ENCODE results near the gene RPP25L.

RPP25L gene

DNA sequence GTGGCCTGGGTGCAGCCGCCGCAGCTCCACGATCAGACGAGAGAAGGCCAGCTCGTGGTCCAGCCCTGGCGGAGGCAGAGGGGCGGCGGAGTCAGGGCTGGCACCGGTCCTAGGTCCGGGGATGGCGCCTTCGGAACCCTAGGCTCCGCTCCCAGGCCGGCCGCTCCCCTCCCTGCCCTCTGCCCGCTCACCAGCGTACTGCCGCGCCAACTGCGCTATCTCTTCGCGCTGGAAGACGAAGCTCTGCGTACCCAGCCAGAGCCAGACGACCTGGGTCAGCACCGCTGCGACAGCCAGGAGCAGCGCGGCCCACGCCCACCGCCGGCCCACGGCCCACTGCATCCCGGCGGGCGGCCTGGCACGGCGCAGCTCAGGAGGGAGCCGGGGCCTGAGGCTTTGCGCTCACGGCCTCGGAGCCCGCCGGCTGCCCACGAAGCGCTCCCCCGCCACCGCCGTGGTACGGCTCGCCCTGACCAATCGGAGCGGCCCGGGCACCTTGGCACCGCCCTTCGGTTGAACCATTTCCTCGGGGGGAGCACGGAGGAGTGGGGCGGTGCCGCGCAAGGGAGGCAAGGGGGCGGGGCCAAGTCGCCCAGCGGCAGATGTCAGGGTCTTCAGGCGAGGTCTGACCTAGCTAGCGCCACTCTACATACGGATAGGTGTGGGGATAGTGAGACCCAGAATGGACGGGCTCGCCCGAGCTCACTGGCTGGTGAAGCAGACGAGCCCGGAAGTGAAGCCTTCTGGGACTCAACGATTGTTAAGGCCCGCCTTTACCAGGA is 25.6 kb upstream of the RPP25L start, which contains the start of gene SIGMAR1:
SIGMAR1 (minus strand) TSS at position 432 of the 782 bp plus-strand sequence; CDS start at position 342, 90 bp downstream.
- DNase-seq = peak; percentile 95

DNA sequence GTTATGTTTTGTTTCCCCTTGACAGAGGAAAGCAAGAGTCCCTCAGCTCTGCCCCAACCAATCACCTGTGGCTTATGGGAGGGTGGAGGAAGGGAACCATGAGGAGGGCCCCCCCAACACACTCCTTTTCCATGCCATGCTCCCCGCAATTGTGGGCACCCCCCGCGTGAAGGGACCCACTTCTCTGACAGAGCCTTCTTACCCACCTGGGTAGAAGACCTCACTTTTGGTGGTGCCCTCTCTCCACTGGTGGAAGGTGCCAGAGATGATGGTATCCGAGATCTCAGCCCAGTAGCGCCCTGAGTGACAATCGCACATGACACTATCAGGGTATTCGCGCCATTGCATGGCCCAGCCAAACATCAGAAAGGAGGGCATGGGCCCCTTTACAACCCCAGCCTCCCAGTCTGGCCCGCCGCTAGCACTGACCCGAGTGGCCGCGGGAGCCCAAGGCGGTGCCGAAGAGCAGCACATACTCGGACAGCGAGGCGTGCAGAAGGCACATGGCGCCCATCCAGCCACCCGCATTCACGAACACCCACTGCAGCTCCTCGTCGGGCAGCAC is 25.0 kb upstream of the RPP25L start:
- DNase-seq = no peak

DNA sequence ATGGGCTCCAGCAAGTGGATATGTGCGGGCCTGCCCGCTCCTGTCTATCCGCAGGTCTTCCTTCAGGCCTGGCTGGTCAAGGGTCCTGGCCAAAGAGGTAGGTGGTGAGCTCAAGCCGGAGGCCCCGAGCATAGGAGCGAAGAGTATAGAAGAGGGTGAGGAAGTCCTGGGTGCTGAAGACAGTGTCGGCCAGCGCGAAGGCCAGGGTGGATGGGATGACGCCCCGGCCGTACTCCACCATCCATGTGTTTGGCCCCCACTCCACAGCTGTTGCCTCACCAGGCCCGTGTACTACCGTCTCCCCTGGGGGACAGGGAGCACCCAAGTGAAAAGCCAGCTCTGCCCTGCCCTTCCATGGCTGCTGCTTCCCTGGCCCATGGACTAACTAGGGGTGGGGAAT is 23.7 kb upstream of the RPP25L start:
- no peak for DNase-seq

DNA sequence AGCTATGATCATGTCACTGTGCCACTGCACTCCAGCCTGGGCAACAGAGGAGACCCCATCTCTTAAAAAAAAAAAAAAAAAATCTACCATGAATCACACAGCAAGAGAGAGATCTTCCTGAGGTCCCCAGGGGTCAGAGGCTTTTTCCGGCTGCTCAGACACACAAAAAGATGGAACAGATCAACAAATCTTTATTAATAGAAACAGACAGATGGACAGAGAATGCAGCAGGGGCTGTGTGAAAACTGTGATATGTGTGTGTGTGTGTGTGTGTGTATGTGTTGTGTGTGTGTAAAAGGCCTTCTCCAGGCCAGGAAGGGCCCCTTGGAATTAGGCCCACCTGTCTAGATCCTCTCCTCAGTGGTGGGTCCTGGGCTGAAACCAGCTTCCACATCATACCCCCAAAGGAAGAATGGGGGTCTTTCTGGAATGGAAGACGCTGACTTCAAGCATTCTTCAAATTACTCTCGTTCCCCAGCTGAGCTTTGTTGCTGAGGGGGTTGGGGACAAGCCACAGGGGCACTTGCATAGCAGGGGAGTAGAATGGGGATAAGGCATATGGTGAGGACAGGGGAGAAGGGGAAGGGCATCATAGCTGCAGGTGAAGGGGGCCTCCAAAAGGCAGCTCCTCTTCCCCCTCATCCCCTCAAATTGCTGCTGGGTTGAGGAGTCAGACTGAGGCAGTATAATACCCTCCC is 22.8 kb upstream of the RPP25L start:
- DNase-seq = no peak

DNA sequence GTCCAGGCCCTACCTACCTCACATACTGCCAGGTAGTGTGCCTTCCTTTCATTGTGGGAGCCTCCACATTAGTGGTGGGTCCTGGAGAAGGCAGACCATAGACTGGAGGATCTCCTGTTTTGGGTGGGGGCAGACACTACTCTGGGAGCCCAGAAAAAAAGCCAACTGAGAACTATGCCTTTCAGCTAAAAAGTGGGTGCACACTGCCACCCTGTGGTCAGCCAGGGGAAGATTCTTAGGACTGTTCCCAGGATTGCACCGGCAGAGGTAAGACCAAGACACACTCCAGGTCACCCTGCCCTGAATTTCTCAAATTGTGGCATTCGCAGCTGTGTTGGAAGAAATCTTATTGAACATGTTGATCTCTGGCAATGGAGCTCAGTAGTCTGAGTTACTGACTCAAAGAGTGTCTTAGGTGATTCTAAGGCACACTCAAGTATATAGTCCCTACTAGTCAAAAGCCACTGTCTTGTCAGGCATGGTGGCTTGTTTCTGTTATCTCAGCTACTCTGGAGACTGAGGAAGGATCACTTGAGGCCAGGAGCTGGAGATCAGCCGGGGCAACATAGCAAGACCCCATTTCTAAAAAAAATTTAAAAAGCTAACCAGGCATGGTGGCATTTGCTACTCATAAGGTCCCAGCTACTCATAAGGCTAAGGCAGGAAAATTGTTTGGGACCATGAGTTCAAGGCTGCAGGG is 22.1 kb upstream of the RPP25L start:
- DNase-seq = peak; percentile 56

DNA sequence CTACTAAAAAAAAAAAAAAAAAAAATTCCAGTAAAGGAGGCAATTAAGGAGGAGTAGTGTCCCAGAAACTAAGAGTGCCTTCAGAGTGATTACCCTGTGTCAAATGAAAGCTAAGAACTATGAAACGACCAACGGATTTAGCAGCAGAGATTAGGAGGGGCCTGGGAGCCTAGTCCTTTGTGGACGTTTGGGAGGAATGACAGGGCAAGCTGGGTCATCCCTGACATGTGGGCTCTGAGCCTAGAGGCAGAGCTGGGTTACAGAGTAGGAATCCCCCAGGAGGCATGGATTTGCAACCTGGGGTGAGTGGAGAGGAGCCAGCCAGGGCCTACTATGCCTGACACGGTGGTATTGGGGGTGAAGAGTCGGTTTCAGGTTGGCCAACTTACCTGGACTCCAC is 21.3 kb upstream of the RPP25L start:
- DNase-seq = no peak

DNA sequence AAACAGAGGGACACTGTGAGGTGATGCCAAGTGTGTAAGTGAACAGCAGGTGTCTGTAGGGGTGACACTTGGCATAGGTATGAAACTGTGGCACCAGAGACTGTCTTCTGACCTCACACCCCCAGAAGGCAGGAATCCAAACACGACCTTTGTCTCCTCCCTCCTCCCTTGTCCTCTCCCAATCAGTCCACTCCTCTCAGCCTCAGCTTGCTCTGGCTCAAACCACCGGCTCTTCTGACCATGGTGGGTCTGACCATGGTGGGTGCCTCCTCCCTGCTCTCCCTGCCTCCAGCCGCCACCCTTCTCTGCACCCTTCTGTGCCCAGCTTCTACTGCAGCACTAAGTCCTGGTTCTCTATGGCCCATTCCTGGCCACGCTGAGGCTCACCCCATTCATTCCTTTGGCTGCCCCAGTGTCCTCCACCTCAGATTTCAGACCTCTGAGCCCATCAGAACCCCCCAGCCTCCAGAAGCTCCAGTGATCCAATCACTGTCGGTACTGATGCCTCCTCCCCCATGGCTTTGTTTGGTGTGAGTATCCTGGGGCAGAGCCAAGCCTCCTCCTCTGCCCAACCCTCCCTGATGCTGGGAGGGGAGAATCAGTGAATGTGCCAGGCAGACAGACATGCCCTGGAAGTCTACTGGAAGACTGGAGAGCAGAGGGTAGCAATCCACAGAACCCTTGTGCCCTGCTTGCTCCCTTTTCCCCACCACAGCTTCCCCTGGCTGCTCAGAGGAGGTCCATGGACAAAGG is 18.7 kb upstream of the RPP25L start:
- no peak for DNase-seq

DNA sequence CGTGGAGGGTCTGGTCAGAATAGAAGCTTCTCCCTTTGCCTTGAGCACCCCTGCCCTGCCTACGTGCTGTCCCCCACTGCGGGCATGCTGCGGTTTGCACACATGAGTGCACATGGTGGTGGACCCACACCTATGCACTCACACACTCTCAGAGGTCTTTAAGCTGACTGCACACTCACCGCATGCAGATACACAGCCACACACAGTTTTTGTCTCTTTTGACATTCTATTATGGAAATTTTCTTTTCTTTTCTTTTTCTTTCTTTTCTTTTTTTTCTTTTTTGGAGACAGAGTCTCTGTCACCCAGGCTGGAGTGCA is 17.6 kb upstream of the RPP25L start:
- DNase-seq = no peak

DNA sequence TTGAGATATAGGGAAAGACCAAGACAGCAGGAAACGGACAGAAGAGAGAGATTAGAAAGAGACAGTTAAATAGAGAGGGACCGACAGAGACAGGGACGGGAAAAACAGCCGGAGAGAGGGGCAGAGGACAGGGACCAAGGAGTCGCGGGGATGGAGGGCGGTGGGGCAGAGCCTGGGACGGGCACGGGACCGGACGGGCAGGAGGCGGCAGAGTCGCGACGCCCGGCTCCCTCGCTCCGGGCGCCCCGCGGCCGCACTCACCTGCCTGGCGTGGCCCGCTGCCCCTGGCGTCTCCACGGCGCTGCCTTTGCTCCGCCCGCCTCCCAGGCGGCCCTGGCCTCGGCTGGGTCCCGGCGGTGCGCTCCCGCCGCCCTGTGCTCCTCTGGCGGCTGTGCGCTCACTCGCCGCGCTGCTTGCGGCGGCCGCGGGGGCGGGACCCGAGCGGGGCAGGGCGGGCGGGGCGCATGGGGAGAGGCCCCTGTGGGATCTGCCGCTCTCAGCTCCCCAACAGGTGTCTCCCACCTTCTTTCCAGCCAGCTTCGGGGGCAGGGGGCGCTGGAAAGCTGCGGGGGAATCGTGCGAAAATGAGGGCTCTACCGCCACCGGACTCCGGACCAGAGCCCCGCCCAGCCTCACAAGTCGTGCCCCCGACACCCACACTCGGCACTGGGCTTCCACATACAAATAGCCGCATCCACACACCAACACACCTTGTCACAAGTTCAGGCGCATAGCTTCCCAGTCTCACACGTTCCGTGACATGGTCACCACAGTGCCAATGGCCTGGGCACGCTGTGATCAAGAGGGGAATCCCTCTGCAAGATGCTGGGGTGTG is 17.0 kb upstream of the RPP25L start, which contains the start of gene ARID3C:
ARID3C (minus strand) TSS at position 411 of the 835 bp plus-strand sequence. CDS start 1,052 bp downstream, outside the sequence.
- DNase-seq = no peak

DNA sequence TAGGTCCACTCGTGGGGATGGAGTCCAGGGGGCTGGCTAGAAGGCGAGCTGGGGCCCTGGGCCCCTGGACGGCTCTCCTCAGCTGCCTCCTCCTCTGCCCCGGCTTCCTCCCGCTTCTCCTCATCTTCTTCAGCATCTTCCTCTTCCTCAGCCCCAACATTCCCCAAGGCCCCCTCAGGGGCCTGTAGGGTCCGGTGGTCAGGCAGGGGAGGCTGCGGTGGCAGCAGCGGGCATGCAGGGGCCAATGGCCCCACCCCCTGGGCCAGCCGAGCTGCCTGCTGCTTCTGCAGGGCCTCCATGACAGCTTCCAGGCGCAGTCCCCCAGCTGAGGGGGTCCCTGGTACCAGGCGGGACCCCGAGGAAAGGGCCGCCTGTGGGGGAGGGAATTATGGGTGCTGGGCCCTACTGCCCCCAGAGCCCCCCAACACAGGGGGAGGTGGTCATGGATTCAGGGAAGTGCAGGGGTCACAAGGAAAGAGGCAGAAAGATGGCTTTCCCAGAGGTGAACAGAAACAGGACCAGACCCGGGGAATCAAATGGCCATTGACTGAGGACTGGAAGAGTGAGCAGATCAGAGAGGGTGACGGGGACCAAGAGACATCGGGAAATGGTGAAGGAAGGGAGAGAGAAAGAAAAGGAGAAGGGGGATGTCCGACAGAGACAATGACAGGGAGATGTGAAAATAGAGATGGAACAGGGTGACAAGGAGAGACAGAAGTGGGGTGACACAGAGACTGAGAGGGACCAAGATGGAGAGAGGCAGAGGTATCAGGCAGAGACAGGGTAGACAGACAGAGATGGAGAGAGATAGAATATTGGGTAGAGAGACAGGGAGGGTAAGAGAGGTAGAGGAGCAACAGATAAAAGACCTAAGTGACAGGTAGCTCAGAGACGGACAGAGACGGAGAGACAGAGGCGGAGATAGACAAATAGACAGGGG is 16.1 kb upstream of the RPP25L start:
- no peak for DNase-seq

DNA sequence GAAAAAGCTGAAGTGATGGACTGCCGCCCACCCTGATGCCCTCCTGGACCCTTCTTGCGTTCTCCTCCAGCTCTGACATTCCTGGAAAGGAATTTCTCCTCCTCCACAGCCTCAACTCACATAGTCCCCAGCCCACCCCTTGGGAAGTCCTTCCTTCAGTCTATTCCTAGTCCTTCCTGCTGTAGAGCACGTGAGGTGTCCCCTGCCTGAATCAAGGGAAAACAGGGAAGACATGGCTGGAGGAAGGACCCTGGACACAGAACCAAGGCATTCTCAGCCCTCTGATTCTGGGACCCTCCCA is 13.2 kb upstream of the RPP25L start:
- no peak for DNase-seq

DNA sequence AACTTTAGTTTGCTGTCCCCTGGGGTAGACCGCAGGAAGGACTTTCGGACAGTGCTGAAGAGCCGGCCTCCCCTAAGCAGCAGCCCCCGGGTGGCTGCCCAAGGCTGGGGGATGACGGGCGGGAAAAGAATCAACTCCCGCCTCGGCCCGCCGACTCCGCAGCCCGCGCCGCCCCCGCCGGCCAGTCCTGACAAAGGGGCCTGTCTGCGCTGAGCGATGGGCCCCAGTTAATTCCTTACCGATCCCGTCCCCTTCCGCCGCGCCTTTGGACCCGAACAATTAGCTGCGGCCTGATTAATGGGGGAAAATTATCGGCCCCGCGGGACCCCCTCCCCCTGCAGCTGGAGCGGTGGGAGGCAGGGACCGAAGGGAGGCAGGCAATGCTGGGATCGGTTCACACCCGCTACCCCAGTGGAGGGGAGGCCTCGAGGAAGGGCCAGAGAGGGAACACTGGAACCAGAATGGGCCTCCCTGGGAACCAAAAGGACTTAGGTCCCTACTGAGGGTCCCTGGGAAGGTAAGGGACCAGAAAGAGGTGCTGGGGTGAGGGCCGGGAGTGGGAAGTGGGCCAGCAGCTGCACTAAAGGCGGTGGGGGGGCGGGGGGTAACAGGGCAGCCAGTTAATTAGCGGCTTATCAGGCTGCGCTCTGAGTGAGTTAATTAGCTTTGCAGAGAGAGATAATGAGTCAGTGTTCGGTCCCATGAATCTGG is 12.7 kb upstream of the RPP25L start:
- DNase-seq = no peak

DNA sequence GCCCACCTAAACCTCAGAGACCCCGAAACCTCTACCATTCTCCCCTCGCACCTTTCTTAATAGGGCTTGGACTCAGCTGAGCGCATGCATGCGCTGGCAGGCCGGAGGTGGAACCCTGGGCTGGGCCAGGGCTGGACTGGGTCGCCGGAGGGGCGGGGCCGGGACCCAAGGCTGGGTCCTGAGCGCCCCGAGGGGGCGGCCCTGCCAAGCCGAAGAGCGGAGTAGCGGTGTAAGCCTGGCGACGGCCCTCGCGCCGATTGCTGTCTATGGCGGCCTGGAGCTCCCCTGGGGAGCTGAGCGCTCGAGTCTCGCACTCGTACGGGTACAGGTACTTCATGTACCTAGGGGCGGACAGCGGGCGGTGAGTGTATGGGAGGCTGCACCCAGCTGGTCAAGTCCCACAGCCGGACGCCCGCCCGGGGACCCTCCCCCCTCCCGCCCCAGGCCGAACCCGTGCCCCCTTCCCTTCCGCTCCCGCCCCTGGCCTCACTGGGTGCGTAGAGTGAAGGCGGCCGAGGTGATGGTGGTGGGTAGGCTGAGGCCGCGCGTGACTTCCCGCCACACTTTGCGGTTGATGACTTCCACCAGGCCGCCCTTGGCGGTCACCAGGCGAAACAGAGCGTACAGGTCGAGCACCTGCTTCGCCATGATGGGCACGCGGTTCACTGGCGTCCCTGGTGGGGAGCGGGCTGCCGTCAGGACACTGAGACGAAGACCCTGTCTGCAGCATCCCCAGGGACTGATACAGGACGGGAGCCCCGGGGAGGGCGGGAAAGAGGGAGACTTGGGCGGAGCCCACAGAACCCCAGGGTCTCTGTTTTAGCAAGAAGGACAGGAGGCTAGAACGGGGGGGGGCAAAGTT is 11.7 kb upstream of the RPP25L start:
- no peak for DNase-seq

DNA sequence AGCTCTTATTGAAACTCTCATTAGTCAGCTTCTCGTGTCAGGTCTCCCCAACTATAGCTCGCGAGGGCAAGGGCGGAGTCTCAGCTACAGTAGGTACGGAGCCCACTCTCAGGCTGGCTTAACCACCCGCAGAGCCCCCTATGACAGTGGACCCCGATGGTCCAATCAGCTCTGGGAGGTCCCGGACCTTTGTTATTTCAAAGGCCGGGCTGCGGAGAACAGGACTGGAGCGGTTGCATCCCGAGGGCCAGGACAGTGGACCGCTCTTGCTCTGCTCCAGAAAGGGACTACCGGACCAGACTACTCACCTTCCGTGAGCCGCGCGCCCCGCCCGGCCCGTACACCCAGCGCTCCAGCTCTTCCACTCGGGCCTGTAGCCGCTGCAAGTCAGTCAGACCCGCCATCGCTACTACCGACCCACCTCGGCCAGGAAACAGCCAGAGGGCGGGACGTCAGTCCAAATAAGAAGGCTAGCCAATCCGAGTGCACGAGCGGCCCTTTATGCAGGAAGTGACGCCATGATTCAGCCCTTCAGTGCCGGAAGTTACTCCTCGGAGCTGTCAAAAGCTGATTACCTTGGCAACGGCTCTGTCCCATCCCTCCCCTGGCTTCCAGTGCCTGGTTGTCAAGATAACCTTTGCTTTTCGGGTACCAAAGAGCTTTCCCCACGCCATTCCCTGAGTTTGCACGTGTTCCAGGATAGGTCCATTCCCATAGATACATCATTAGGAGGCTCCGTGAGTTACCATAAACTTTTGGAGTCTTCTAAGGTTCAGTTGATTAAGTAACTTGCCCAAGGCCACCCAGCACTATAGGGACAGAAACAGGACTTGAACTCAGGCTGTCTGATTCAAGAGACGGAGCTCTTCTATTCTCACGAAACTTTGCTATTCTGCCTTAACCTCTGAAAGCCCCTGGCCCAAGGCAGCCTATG is 8.4 kb upstream of the RPP25L start, which contains the start of gene DCTN3:
DCTN3 (minus strand) TSS at position 435 of the 934 bp plus-strand sequence; CDS start at position 404, 31 bp downstream.
- DNase-seq = peak; percentile 95

DNA sequence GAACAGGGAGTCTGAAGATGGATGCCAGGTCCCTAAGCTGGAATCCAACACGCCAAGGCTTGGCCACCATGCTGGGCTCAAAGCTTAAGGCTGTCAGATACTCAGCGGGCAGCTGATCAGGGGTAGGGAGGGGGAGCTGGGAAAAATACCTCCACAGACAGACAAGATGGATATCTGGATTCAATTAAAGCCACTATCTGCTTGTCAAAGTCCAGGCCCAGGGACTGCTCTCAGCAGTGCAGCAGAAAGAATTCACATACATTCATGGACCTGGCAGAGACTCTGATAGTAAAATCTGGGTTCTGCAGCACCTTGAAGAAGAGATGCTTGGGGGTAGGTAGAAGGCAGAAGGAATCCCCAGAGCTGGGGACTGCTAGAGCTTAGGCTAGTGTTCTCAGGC is 3.2 kb upstream of the RPP25L start:
- DNase-seq = no peak

DNA sequence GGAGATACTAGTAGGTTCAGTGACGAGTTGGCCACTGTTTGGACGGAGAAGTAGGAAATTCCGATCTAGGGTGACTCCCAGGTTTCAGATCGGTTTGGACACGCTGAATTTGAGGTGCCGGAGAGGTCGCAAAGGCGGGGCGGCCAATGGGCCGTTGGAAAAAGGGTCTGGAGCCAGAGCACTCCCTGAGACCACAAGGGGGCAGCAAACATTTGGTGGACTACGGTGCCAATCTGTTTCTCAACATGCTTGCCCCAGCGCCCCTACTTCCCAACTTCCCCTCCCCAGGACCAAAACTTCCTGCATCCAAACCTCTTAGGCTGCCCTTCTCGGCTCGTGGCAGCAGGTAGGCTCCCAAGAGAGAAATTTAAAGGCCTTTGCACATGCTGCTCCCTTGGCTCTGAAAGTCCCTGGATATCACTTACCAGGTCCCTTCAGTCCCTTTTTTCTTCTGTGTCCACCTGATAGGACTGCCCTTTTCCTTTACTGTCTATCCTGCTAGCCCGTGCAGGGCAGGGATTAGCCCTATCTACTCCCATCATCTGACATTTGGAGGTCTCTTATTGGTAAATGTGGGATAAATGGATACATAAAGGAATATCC is 992 bp upstream of the RPP25L start:
- peak; percentile 73 for DNase-seq

DNA sequence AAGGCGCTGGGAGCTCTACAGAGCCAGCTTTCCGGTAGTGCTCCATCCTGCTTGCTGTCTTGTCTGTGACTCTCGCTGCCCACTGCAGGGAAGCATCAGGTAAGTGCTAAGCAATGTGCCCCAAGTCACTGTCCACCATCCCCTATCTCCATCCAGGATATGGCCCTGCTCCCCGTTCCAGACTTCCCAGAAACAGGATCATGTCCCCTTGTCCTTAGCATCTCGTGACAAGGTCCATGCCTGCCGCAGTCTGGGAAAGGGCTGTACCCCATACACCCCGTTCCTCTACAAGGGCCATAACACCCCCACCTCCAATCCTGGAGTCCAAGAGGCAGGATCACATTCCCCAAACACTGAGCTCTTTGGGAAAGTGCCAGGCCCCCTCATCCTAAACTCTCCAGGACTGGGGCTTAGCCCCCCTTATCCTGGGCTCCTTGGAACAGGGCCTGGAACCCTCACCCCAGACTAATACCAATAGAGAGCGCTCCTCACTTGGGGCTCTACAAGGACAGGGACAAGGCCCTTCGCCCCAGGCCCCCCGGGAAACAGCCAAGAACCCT is 566 bp downstream of the RPP25L start:
- no peak for DNase-seq

All from fibroblast of skin of scalp (primary cell).